Endothelial cell of umbilical vein (primary cell): ENCODE measurements around the gene MAP10. TPM values are rescaled to one million over a fixed set of nuclear protein-coding genes. Genes with fewer than 3 reads are reported as not detected.

ENCODE experiments used
- BruUV-seq: library from RNA; stranded (reverse); fragments of 400-500 nt; replicated peaks from 2 replicates; lab custom pipeline; 2021; lab: Mats Ljungman, UMichigan
- CTCF ChIA-PET: fragments of 300-600, 350-600 bp; sonication (Branson Sonifier 250); formaldehyde crosslinking; loops from one replicate; lab custom pipeline; 2021; ENCODE audit warnings: antibody characterized with exemption, inconsistent platforms; lab: Charles Lee
- POLR2A ChIA-PET: fragments of 300-600, 350-600 bp; sonication (Branson Sonifier 250); formaldehyde crosslinking; loops from one replicate; lab custom pipeline; 2021; ENCODE audit warnings: antibody characterized with exemption, inconsistent platforms; lab: Charles Lee
- DNase-seq: peaks from one replicate; pipeline ENCODE4 v3.0.0-alpha.2; 2011; ENCODE audit warnings: low read depth, low spot score
- FAIRE-seq: peaks from 2 replicates; lab custom pipeline; 2011; peaks lifted over from hg19 to GRCh38; lab: Jason Lieb, UNC
- H2AFZ ChIP-seq: 2 replicates; pipeline ENCODE4 v1.6.0; 2012; ENCODE audit warnings: low read depth, low read length, control low read depth, inconsistent platforms
- H3K27ac ChIP-seq: 2 replicates; pipeline ENCODE4 v1.5.1; 2011; ENCODE audit warnings: low read depth, mild to moderate bottlenecking, control low read depth, low read length, moderate library complexity; ENCODE audit not compliant: insufficient read depth
- H3K27me3 ChIP-seq, 2 experiments: 2 replicates each; pipeline versions ENCODE4 v1.6.0 to v1.6.1; 2011; ENCODE audit warnings: low read length in 2 of 2, mixed read lengths in 1 of 2; ENCODE audit not compliant: control insufficient read depth in 2 of 2, insufficient read depth in 2 of 2
- H3K36me3 ChIP-seq, 2 experiments: 2 replicates in 1 of 2; 3 replicates in 1 of 2; pipeline ENCODE4 v1.5.1; 2011; ENCODE audit warnings: low read length in 2 of 2, mild to moderate bottlenecking in 1 of 2, moderate library complexity in 1 of 2; ENCODE audit not compliant: control insufficient read depth in 2 of 2, insufficient read depth in 2 of 2; ENCODE audit errors: extremely low read depth in 1 of 2
- H3K4me1 ChIP-seq: 3 replicates; pipeline ENCODE4 v1.5.1; 2011; ENCODE audit warnings: mild to moderate bottlenecking, low read length; ENCODE audit not compliant: control insufficient read depth, insufficient read depth; ENCODE audit errors: extremely low read depth
- H3K4me2 ChIP-seq: 2 replicates; pipeline ENCODE4 v1.6.1; 2011; ENCODE audit warnings: low read length, control low read depth, mixed read lengths; ENCODE audit not compliant: insufficient read depth
- H3K4me3 ChIP-seq, 3 experiments: fragments of 200-600 bp in 1 of 3; sonication (generic), shearing (Covaris generic) in 1 of 3; replicated peaks in 1 of 3; 2 replicates each; pipeline ENCODE4 v1.5.1; 2011 to 2016; ENCODE audit warnings: control low read depth in 3 of 3, low read length in 3 of 3, mild to moderate bottlenecking in 2 of 3, inconsistent platforms in 1 of 3, low read depth in 1 of 3, moderate library complexity in 1 of 3; ENCODE audit not compliant: insufficient read depth in 1 of 3
- H3K79me2 ChIP-seq: 2 replicates; pipeline ENCODE4 v1.6.0; 2012; ENCODE audit warnings: low read length, inconsistent platforms; ENCODE audit not compliant: control insufficient read depth, insufficient read depth
- H3K9ac ChIP-seq: replicated peaks from 2 replicates; pipeline ENCODE3; 2011; ENCODE audit warnings: low read length, control low read depth; ENCODE audit not compliant: insufficient read depth; ENCODE audit errors: extremely low read depth
- H3K9me1 ChIP-seq: replicated peaks from 3 replicates; pipeline ENCODE4 v1.6.0; 2011; ENCODE audit warnings: mild to moderate bottlenecking, low read length; ENCODE audit not compliant: control insufficient read depth, insufficient read depth; ENCODE audit errors: extremely low read depth
- H3K9me3 ChIP-seq: replicated peaks from 2 replicates; pipeline ENCODE4 v1.5.1; 2012; ENCODE audit warnings: low read length, inconsistent platforms; ENCODE audit not compliant: control insufficient read depth, insufficient read depth
- H4K20me1 ChIP-seq: replicated peaks from 2 replicates; pipeline ENCODE3; 2011; ENCODE audit warnings: mild to moderate bottlenecking, low read length; ENCODE audit not compliant: control insufficient read depth, insufficient read depth; ENCODE audit errors: extremely low read depth
- GATA2 ChIP-seq: IDR thresholded peaks from 2 replicates; pipeline ENCODE4 v1.7.0; 2011; ENCODE audit warnings: low read depth, mild to moderate bottlenecking, moderate library complexity, mixed read lengths, low read length; ENCODE audit not compliant: insufficient read length, insufficient read depth
- MYC ChIP-seq: IDR thresholded peaks from one replicate; pipeline ENCODE4 v1.6.1; 2011; ENCODE audit warnings: mild to moderate bottlenecking, low read depth, low read length
- POLR2A ChIP-seq: IDR thresholded peaks from 2 replicates; pipeline ENCODE4 v1.6.1; 2012; ENCODE audit warnings: low read depth, mild to moderate bottlenecking, control low read depth, low read length
- dilution Hi-C: fragments of 300-500 bp; cut with MboI; formaldehyde crosslinking; loops from one replicate; pipeline ENCODE4 v1.15.0; 2019; ENCODE audit warnings: low sequenced_read_pairs; ENCODE audit not compliant: extremely low pct_ligation_motif_present
- intact Hi-C: fragments of 100-400 bp; cut with micrococcal nuclease; formaldehyde crosslinking; loops from one replicate; pipeline ENCODE4 v1.10.0; 2022
- polyA plus RNA-seq, 4 experiments: library from polyadenylated mRNA; depleted of rRNA in 3 of 4; stranded (reverse) in 3 of 4; unstranded in 1 of 4; fragments of >200 nt; gene quantifications; 2 replicates each; pipeline versions ENCODE4 v1.2.1 to v1.2.3, GENCODE V29; 2011 to 2012; ENCODE audit warnings: missing spikeins in 1 of 4
- small RNA-seq: library from RNA; depleted of rRNA; stranded (forward); fragments of <200 nt; gene quantifications from one replicate; pipeline ENCODE3, GENCODE V24; 2012; ENCODE audit warnings: low replicate concordance, low read depth; ENCODE audit not compliant: insufficient read depth, insufficient read length
- total RNA-seq: library from RNA; stranded (reverse); gene quantifications from 2 replicates; pipeline ENCODE4 v1.2.3, GENCODE V29; 2021

Gene MAP10
- total and polyA plus RNA-seq, 2 donors (not counting 3 experiments of a cell fraction or from before 2014, with no cell fraction given) = 0.88 to 2.0 TPM

DNA sequence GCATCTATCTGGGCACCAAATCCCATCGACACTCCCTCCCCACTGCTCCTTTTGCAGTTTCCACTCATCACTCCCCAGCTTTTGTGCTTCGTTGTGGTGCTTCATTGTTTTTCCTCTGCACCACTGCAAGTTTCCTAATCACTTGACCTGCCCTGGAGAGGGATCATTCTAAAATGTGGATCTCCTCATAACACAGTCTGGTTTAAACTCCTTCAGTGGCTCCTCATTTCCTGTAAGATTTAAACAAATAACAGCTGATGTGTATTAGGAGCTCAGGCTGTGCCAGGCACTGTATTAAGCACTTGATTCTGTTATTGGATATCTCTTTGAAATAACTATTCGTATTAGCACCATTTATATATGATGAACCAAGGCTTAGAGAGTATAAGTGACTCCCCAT, 51.3 kb downstream of the MAP10 start:
- no peaks in the 10 kb centered on the region for H3K9me3 ChIP-seq
- no TSS peak for BruUV-seq
- POLR2A ChIA-PET = no interaction called here
- no peak overlapping the region for H3K27ac ChIP-seq
- DNase-seq (no peak), FAIRE-seq (no peak)
- H3K9ac ChIP-seq = no peak overlapping the region
- intact Hi-C loops (no loop called here), dilution Hi-C loops (no loop called here)
- no peaks in the 10 kb centered on the region for H3K36me3 ChIP-seq
- CTCF ChIA-PET = no interaction called here
- H3K27me3 ChIP-seq = no peaks in the 10 kb centered on the region
- no peaks in the 10 kb centered on the region for H3K4me1 ChIP-seq
- no peak overlapping the region for H3K4me3 ChIP-seq
- H2AFZ ChIP-seq = no peak overlapping the region
- TF ChIP-seq MYC (no peak), POLR2A (no peak), GATA2 (no peak)
- no peak overlapping the region for H3K4me2 ChIP-seq
- H3K79me2 ChIP-seq = no peaks in the 10 kb centered on the region
- no peaks in the 10 kb centered on the region for H3K9me1 ChIP-seq
- H4K20me1 ChIP-seq = no peaks in the 10 kb centered on the region

Small RNA genes lying within 50 kb of the gene (small RNA-seq; reads per million reads assigned to genes)
- 3.7 reads per million, percentile 26 among the genes with 10 or more reads in this experiment for gene RNU1-74P

Other genes starting within 250 kb of the MAP10 start
- 12.8 and 14.2 TPM in 2 replicates for gene SIPA1L2, start 175.3 kb upstream of the MAP10 start, total RNA-seq
- 3.6 TPM in 2 replicates for gene SIPA1L2, start 175.3 kb upstream of the MAP10 start, polyA plus RNA-seq
- gene NTPCR, start 145.2 kb downstream of the MAP10 start, total RNA-seq = 30.3 and 35.3 TPM in 2 replicates
- 12.1 and 13.2 TPM in 2 replicates for gene NTPCR, start 145.2 kb downstream of the MAP10 start, polyA plus RNA-seq